ENCODE results near the gene TRIM61.

DNA sequence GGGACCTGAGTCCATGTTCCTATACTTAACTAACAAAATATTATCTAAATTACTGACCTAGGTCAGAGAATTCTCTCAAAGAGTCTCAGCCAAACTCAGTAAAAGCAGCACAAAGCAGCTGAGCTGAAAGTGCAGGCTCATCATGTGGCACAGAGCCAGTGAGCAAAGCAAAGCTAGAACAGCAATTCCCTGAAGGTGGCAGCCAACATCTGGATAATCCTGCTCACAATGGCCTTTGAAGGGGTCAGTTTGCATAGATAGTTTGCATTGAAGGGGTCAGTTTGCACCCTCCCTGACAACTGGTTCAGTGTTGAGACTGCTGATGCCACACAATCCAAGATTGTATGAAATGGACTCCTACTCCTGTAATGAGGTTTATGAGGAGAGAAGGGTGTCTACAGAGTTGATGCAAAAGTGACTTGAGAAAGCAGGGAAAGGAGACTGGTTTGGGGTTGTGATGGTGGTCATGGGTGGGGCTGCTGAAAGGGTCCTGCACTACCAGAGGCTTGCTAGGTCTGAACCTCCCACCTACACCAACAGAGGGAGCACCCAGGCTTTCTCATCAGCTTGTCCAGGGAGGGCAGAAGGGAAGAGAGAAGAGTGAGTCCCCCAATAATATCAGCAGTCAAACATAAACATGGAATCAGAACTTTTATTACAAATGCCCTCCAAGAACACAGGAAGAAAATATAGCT, 39.7 kb downstream of the TRIM61 start:
- TF ChIP-seq EP300 (IDR thresholded peaks at IDR 0.05) (no peak), POLR2AphosphoS5 (IDR thresholded peaks at IDR 0.05) (no peak)

Measured in upper lobe of left lung (tissue), 4 donors.